Breast epithelium (tissue), 4 donors: ENCODE measurements around the gene CPNE6. TPM values are rescaled to one million over a fixed set of nuclear protein-coding genes. Genes with fewer than 3 reads are reported as not detected.
"Not testable (repeated sequence)": the region's sequence is repeated elsewhere in the genome, so short reads cannot be mapped to it uniquely, and the experiment has no call there.

ENCODE experiments used
- DNase-seq, 2 donors: peaks; one replicate each; pipeline ENCODE4 v3.0.0-alpha.2; 2019; ENCODE audit warnings: low spot score in 2 of 2
- H3K27ac ChIP-seq, 2 donors: fragments of 200-600 bp; sonication (generic) in 1 of 2; one replicate each; pipeline ENCODE4 v1.5.1; 2016 to 2019; ENCODE audit warnings: mild to moderate bottlenecking in 1 of 2
- H3K27me3 ChIP-seq, 2 donors: fragments of 200-600 bp; sonication (generic) in 1 of 2; one replicate each; pipeline versions ENCODE4 v1.5.1 to v1.6.0; 2017 to 2019; ENCODE audit warnings: control low read depth in 1 of 2, mild to moderate bottlenecking in 1 of 2
- H3K36me3 ChIP-seq: fragments of 200-600 bp; one replicate; pipeline ENCODE4 v1.5.1; 2019
- H3K4me1 ChIP-seq, 2 donors: fragments of 200-600 bp; sonication (generic); one replicate each; pipeline ENCODE4 v1.5.1; 2016 to 2019; ENCODE audit warnings: control low read depth in 1 of 2
- H3K4me3 ChIP-seq, 3 donors: fragments of 200-600 bp; sonication (generic); 1 replicate in 2 of 3; 2 replicates in 1 of 3; pipeline ENCODE4 v1.5.1; 2016 to 2019; ENCODE audit warnings: mild to moderate bottlenecking in 3 of 3, moderate library complexity in 2 of 3
- H3K9me3 ChIP-seq, 2 donors: fragments of 200-600 bp; sonication (generic) in 1 of 2; one replicate each; pipeline ENCODE4 v1.5.1; 2016 to 2019; ENCODE audit warnings: control low read depth in 1 of 2
- CTCF ChIP-seq, 3 donors: fragments of 450-650 bp; IDR thresholded peaks; one replicate each; pipeline ENCODE4 v1.5.1; 2016 to 2017; ENCODE audit warnings: antibody characterized with exemption in 3 of 3, mild to moderate bottlenecking in 3 of 3, moderate library complexity in 3 of 3
- POLR2A ChIP-seq: fragments of 450-650 bp; IDR thresholded peaks from one replicate; pipeline ENCODE4 v1.6.1; 2016; ENCODE audit warnings: antibody characterized with exemption, mild to moderate bottlenecking, moderate library complexity
- POLR2AphosphoS5 ChIP-seq, 3 donors: sonication (generic); formaldehyde crosslinking; IDR thresholded peaks; one replicate each; pipeline ENCODE4 v1.6.1; 2017; ENCODE audit warnings: antibody characterized with exemption in 3 of 3
- intact Hi-C: fragments of 100-400 bp; cut with DNase I; formaldehyde crosslinking; loops from one replicate; pipeline ENCODE4 v1.15.1; 2023; ENCODE audit warnings: low total_unique reads
- total RNA-seq, 3 donors: library from RNA; depleted of rRNA; stranded (reverse); fragments of >200 nt; gene quantifications; one replicate each; pipeline ENCODE4 v1.1.0, GENCODE V29; 2016

The CPNE6 gene
- not detected for total RNA-seq

- no peak within 1 kb of the TSS for H3K4me3 ChIP-seq
- TF ChIP-seq CTCF (IDR thresholded peaks at IDR 0.05) (no peak), POLR2A (no peak), POLR2AphosphoS5 (IDR thresholded peaks at IDR 0.05) (no peak)
- no peak for DNase-seq
- H3K36me3 ChIP-seq = no peaks in the 10 kb centered on the region
- no peaks in the 10 kb centered on the region for H3K4me1 ChIP-seq
- H3K9me3 ChIP-seq = no peaks in the 10 kb centered on the region
- H3K27me3 ChIP-seq = peaks cover 0 to 6% of the 10 kb centered on the region in 2 donors
- no peak within 1 kb of the TSS for H3K27ac ChIP-seq
- intact Hi-C loops = loop anchor here (10.0 kb wide), 1 partner anchor 1586 kb away; no protein-coding TSS in a partner anchor
These were observed at the start of gene CPNE6 for GRCh38 chr14:24071144-24071697. Gene CPNE6 (plus strand): TSS chr14:24071562. CDS start chr14:24072937, 1,375 bp downstream.

- intact Hi-C loops, H3K27ac ChIP-seq, H3K4me1 ChIP-seq, H3K36me3 ChIP-seq, H3K27me3 ChIP-seq, H3K4me3 ChIP-seq, DNase-seq, H3K9me3 ChIP-seq: not testable (repeated sequence)
These were observed 46.4 kb upstream of the CPNE6 start for GRCh38 chr14:24024939-24025418.

- H3K4me1 ChIP-seq, H3K27me3 ChIP-seq, H3K27ac ChIP-seq, H3K36me3 ChIP-seq, H3K4me3 ChIP-seq, H3K9me3 ChIP-seq, DNase-seq: not testable (repeated sequence)
- intact Hi-C loops = loop anchor here (10.0 kb wide), 1 partner anchor 45 kb away; the partner anchor contains the start of gene DHRS4L2
These were observed 41.7 kb upstream of the CPNE6 start for GRCh38 chr14:24029687-24030086.

- H3K27me3 ChIP-seq, H3K4me1 ChIP-seq, DNase-seq, H3K36me3 ChIP-seq, H3K4me3 ChIP-seq, H3K27ac ChIP-seq, H3K9me3 ChIP-seq: not testable (repeated sequence)
- intact Hi-C loops = loop anchor here (10.0 kb wide), 1 partner anchor 47 kb away; the partner anchor contains the start of gene DHRS4L2
These were observed 40.0 kb upstream of the CPNE6 start for GRCh38 chr14:24031331-24031730.

- TF ChIP-seq POLR2A = no peak
- no peak for TF ChIP-seq CTCF (IDR thresholded peaks at IDR 0.05)
- peak in 2 of 3 donors; percentile 18 to 36 for TF ChIP-seq POLR2AphosphoS5 (IDR thresholded peaks at IDR 0.05)
These were observed 38.5 kb upstream of the CPNE6 start for GRCh38 chr14:24032727-24033418.

GRCh38 chr14:24035769-24036168 is 35.6 kb upstream of the CPNE6 start:
- Histone ChIP-seq H3K4me3 (peak overlapping the region; percentile 51 to 71 (median 57)), H3K27ac (peak overlapping the region; percentile 90 to 96)
- peak in 1 of 3 donors; percentile 19 for TF ChIP-seq CTCF (IDR thresholded peaks at IDR 0.05)
- intact Hi-C loops = loop anchor here (10.0 kb wide), 1 partner anchor 51 kb away; the partner anchor contains the start of gene DHRS4L2
- DNase-seq, H3K27me3 ChIP-seq, H3K4me1 ChIP-seq, H3K9me3 ChIP-seq, H3K36me3 ChIP-seq: not testable (repeated sequence)

More at GRCh38 chr14:24032727-24033418, 38.5 kb upstream of the CPNE6 start:
- Histone ChIP-seq H3K4me3 (no peak overlapping the region), H3K27me3 (no peaks in the 10 kb centered on the region), H3K4me1 (no peaks in the 10 kb centered on the region), H3K36me3 (no peaks in the 10 kb centered on the region), H3K27ac (no peak overlapping the region), H3K9me3 (peaks cover 0 to 8% of the 10 kb centered on the region in 2 donors)
- intact Hi-C loops = loop anchor here (10.0 kb wide), 1 partner anchor 48 kb away; the partner anchor contains the start of gene DHRS4L2
- DNase-seq = no peak
